ENCODE measurements around the gene TNRC6B. TPM values are rescaled to one million over a fixed set of nuclear protein-coding genes. Genes with fewer than 3 reads are reported as not detected.
"Not testable (repeated sequence)": the region's sequence is repeated elsewhere in the genome, so short reads cannot be mapped to it uniquely, and the experiment has no call there.

TNRC6B gene, protein sequence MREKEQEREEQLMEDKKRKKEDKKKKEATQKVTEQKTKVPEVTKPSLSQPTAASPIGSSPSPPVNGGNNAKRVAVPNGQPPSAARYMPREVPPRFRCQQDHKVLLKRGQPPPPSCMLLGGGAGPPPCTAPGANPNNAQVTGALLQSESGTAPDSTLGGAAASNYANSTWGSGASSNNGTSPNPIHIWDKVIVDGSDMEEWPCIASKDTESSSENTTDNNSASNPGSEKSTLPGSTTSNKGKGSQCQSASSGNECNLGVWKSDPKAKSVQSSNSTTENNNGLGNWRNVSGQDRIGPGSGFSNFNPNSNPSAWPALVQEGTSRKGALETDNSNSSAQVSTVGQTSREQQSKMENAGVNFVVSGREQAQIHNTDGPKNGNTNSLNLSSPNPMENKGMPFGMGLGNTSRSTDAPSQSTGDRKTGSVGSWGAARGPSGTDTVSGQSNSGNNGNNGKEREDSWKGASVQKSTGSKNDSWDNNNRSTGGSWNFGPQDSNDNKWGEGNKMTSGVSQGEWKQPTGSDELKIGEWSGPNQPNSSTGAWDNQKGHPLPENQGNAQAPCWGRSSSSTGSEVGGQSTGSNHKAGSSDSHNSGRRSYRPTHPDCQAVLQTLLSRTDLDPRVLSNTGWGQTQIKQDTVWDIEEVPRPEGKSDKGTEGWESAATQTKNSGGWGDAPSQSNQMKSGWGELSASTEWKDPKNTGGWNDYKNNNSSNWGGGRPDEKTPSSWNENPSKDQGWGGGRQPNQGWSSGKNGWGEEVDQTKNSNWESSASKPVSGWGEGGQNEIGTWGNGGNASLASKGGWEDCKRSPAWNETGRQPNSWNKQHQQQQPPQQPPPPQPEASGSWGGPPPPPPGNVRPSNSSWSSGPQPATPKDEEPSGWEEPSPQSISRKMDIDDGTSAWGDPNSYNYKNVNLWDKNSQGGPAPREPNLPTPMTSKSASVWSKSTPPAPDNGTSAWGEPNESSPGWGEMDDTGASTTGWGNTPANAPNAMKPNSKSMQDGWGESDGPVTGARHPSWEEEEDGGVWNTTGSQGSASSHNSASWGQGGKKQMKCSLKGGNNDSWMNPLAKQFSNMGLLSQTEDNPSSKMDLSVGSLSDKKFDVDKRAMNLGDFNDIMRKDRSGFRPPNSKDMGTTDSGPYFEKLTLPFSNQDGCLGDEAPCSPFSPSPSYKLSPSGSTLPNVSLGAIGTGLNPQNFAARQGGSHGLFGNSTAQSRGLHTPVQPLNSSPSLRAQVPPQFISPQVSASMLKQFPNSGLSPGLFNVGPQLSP (N-terminal part only)
- total RNA-seq (ENCODE audit: insufficient read depth, low replicate concordance): 51.5 TPM

- peak; percentile 99 for DNase-seq (ENCODE audit: low spot score)
Observed at GRCh38 chr22:40177738-40178416, at the start of gene TNRC6B. Gene TNRC6B, plus strand, starts transcription at chr22:40177925. Its CDS starts 211 bp downstream, at chr22:40178136.

- no peak for DNase-seq (ENCODE audit: low spot score)
Observed at GRCh38 chr22:40128989-40129388, 48.7 kb upstream of the TNRC6B start.

- DNase-seq (ENCODE audit: low spot score): no peak
Observed at GRCh38 chr22:40137132-40137531, 40.6 kb upstream of the TNRC6B start.

GRCh38 chr22:40138866-40139265 lies 38.9 kb upstream of the TNRC6B start:
- DNase-seq (ENCODE audit: low spot score): no peak

DNA sequence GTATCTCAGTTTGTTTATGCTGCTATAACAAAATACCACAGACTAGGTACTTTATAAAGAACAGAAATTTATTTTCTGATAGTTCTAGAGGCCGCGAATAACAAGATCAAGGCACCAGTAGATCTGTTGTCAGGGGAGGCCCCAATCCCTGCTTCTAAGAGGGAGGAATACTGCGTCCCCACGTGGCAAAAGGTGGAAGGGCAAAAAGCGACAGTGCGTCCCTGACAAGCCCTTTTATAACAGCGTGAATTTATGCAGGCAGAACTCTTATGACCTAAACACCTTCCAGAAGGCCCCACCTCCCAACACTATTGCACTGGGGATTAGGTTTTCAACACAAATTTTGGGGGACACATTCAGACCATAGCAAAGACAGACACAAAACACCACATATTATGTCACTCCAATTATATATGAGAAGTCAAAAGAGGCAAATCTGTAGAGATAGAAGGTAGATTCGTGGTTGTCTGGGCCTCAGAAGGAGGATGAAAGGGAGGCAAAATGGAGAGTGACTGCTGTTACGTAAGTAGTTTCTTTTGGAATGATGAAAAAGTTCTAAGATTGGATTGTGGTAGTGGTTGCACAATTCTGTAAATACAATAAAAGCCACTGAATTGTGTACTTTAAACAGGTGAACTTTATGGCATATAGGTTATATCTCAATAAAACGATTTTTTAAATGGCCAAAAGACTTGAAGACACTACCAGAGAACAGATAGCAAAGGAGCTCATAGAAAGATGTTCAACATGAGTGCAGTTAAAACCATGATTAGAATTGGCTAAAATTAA lies 30.1 kb upstream of the TNRC6B start:
- DNase-seq (ENCODE audit: low spot score): no peak

- DNase-seq (ENCODE audit: low spot score): no peak
Observed at GRCh38 chr22:40153192-40153591, 24.5 kb upstream of the TNRC6B start.

GRCh38 chr22:40153705-40154104 lies 24.0 kb upstream of the TNRC6B start:
- no peak for DNase-seq (ENCODE audit: low spot score)

DNA sequence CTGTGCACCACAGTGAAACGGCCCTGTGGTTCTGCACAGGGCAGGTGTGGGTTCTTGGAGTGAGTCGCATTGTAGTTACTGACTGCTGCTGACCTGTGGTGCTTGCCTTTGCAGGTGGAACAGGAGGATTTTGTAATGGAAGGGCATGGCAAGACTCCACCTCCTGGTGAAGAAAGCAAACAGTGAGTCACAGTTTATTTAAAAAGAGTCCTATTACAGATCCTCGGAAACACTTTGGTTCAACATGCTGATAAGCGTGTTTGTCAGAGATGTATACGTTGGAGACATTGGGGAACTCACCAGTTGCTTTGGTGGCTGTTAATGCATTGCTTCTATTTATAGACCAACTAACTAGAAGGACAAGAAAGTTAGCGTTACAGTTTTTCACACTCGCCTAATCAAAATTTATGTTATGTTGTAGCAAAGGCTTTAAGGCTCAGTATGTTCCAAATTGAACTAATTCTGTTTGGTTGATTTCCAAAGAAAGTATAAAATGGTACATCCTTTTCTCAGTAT lies 21.7 kb upstream of the TNRC6B start:
- peak; percentile 50 for DNase-seq (ENCODE audit: low spot score)

GRCh38 chr22:40156682-40157081 lies 21.0 kb upstream of the TNRC6B start:
- DNase-seq (ENCODE audit: low spot score): not testable (repeated sequence)

DNA sequence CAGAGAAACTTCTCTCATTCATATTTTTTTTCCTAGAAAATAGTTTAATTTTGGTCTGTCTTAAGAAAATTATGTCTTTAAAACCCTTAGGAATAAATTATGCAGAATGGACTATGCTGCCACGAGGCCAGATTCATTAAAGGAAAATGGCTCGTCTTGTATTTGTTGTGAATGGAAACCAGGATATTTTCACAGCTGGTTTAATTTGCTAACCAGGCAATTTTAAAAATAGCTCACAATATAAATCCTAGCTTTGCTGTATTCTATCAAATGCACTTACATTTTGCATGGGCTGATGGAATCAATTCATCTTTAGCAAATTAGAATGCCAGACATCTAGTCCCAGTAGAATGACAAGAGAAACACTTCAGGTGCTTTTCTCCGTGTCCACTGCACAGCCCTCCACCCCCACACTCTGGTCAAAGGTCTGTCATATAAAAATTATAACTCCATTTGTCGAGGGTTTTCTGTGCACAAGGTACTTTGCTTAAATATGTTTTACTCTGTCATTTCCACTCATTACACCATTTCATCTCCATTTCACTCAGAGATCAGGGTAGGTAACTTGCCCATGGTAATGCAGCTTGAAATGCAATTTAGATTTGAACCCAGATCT lies 20.3 kb upstream of the TNRC6B start:
- DNase-seq (ENCODE audit: low spot score): peak; percentile 22

DNA sequence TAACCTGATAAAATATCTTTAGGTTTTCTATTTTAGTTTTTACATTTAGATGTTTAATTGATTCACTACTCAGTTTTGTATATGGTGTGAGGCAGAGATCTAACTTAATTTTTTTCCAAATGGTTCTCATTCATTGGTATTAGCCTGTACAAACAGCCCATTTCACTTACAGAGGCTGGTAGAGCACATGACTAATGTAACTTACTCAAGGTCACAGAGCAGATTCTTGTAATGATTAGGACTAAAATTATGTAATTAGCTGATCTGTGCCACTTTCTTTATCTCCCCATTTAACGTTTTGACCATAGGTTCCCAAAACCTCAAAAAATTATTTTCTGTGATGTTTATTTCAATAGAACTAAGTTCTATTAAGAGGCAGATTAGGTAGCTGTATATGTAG lies 16.5 kb upstream of the TNRC6B start:
- DNase-seq (ENCODE audit: low spot score): no peak

DNA sequence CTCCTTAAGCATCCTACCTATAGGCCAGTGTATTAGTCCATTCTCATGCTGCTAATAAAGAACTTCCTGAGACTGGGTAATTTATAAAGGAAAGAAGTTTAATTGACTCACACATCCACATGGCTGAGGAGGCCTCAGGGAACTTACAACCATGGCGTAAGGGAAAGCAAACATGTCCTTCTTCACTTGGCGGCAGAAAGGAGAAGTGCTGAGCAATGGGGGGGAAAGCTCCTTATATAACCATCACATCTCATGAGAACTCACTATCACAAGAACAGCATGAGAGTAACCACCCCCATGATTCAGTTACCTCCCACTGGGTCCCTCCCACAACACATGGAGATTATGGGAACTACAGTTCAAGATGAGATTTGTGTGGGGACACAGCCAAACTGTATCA lies 12.2 kb upstream of the TNRC6B start:
- not testable (repeated sequence) for DNase-seq (ENCODE audit: low spot score)

- no peak for DNase-seq (ENCODE audit: low spot score)
Observed at GRCh38 chr22:40175611-40176244, 2.0 kb upstream of the TNRC6B start.

- DNase-seq (ENCODE audit: low spot score): peak; percentile 76
Observed at GRCh38 chr22:40176921-40177737, 596 bp upstream of the TNRC6B start.

GRCh38 chr22:40178417-40179409 lies 988 bp downstream of the TNRC6B start:
- peak; percentile 87 for DNase-seq (ENCODE audit: low spot score)

GRCh38 chr22:40179526-40179925 lies 1.8 kb downstream of the TNRC6B start:
- no peak for DNase-seq (ENCODE audit: low spot score)

DNA sequence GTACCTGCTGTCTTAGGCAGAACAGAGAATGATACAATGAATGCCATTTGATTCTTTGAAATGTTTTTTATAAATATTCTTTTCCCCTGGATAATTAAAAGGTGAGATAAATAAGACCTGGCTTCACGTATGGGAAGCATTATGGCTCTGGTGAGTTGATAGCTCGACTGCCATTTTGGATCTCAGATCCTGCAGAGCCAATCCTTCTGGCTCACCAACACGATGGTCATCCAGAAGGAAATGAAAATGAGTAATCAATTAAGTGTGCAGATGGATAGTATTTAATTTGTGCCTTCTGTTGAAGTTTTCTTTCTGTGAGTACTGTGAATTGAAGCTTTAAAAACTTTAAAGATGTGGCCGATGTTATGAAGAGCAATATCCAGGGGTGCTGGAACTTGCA lies 2.7 kb downstream of the TNRC6B start:
- DNase-seq (ENCODE audit: low spot score): no peak
